Frontal cortex (tissue), 4 donors: ENCODE data around the gene ATG7. TPM values are rescaled to one million over a fixed set of nuclear protein-coding genes. Genes with fewer than 3 reads are reported as not detected.

ENCODE experiments used
- DNase-seq, 2 donors: peaks; one replicate each; pipeline ENCODE4 v3.0.0; 2012; ENCODE audit warnings: low spot score in 2 of 2
- FAIRE-seq: peaks from 2 replicates; lab custom pipeline; 2012; peaks lifted over from hg19 to GRCh38; lab: Jason Lieb, UNC
- total RNA-seq: library from RNA; depleted of rRNA; stranded (reverse); fragments of >200 nt; gene quantifications from one replicate; pipeline ENCODE4 v1.2.3, GENCODE V29; 2014
- donor health status: control.
- donor health status: control.
- donor health status: control.

ATG7 gene
- total RNA-seq, 1 donor from 2014 or later: 19.2 TPM

GRCh38 chr3:11555881-11556633 is 283.9 kb downstream of the ATG7 start:
- DNase-seq (no peak), FAIRE-seq (no peak)

- DNase-seq (peak in 1 of 2 donors; percentile 47), FAIRE-seq (no peak)
These were observed 284.9 kb downstream of the ATG7 start for GRCh38 chr3:11556851-11557644.

- DNase-seq: peak in 1 of 2 donors; percentile 57
- FAIRE-seq: no peak
These were observed 285.8 kb downstream of the ATG7 start for GRCh38 chr3:11558002-11558401.

GRCh38 chr3:11558411-11558903 is 286.3 kb downstream of the ATG7 start:
- no peak for FAIRE-seq
- DNase-seq: no peak

- FAIRE-seq (no peak), DNase-seq (no peak)
These were observed 287.0 kb downstream of the ATG7 start for GRCh38 chr3:11558918-11559815.

GRCh38 chr3:11559816-11560633 is 287.8 kb downstream of the ATG7 start:
- no peak for FAIRE-seq
- no peak for DNase-seq

GRCh38 chr3:11560746-11561145 is 288.5 kb downstream of the ATG7 start:
- FAIRE-seq (no peak), DNase-seq (no peak)

- FAIRE-seq: no peak
- DNase-seq: no peak
These were observed 290.2 kb downstream of the ATG7 start for GRCh38 chr3:11562277-11562881.

GRCh38 chr3:11563159-11563864 is 291.1 kb downstream of the ATG7 start:
- DNase-seq: no peak
- FAIRE-seq: no peak

- no peak for DNase-seq
- no peak for FAIRE-seq
These were observed 291.6 kb downstream of the ATG7 start for GRCh38 chr3:11563865-11564185.

- DNase-seq (no peak), FAIRE-seq (no peak)
These were observed 292.4 kb downstream of the ATG7 start for GRCh38 chr3:11564577-11565001.

GRCh38 chr3:11565072-11565471 is 292.9 kb downstream of the ATG7 start:
- FAIRE-seq (no peak), DNase-seq (no peak)

- FAIRE-seq (no peak), DNase-seq (no peak)
These were observed 293.3 kb downstream of the ATG7 start for GRCh38 chr3:11565492-11565891.

- no peak for FAIRE-seq
- no peak for DNase-seq
These were observed 293.7 kb downstream of the ATG7 start for GRCh38 chr3:11565932-11566331.

GRCh38 chr3:11566478-11566877 is 294.3 kb downstream of the ATG7 start:
- DNase-seq (no peak), FAIRE-seq (no peak)

GRCh38 chr3:11566916-11567315 is 294.7 kb downstream of the ATG7 start:
- DNase-seq (no peak), FAIRE-seq (no peak)

- FAIRE-seq (no peak), DNase-seq (no peak)
These were observed 295.6 kb downstream of the ATG7 start for GRCh38 chr3:11567516-11568467.
